ENCODE results near the gene ABHD1.

The ABHD1 gene

GRCh38 chr2:27145682-27146081, 22.1 kb downstream of the ABHD1 start (continued):
- TF ChIP-seq ZC3H10 (CRISPR knock-in tag; IDR thresholded peaks at IDR 0.05) (no peak), ZNF70 (CRISPR knock-in tag; IDR thresholded peaks at IDR 0.05) (no peak)

GRCh38 chr2:27147935-27148334, 24.3 kb downstream of the ABHD1 start:
- TF ChIP-seq ARNTL (CRISPR knock-in tag; IDR thresholded peaks at IDR 0.05; ENCODE audit: borderline replicate concordance, low read depth), result no peak
- no peak for ATAC-seq

- TF ChIP-seq ZNF70 (CRISPR knock-in tag; IDR thresholded peaks at IDR 0.05) (no peak), ZNF8 (CRISPR knock-in tag; IDR thresholded peaks at IDR 0.05) (no peak), ZNF565 (CRISPR knock-in tag; conservative IDR thresholded peaks at IDR 0.05; ENCODE audit: low read depth) (no peak), CSRNP3 (CRISPR knock-in tag; IDR thresholded peaks at IDR 0.05) (no peak), SNAI2 (CRISPR knock-in tag; IDR thresholded peaks at IDR 0.05) (no peak), BACH2 (CRISPR knock-in tag; IDR thresholded peaks at IDR 0.05; ENCODE audit: borderline replicate concordance) (no peak), ISL1 (CRISPR knock-in tag; IDR thresholded peaks at IDR 0.05) (no peak), ZFP3 (CRISPR knock-in tag; IDR thresholded peaks at IDR 0.05) (no peak), PPARA (CRISPR knock-in tag; IDR thresholded peaks at IDR 0.05; ENCODE audit: borderline replicate concordance) (no peak), TSHZ2 (CRISPR knock-in tag; IDR thresholded peaks at IDR 0.05) (no peak), ZC3H10 (CRISPR knock-in tag; IDR thresholded peaks at IDR 0.05) (no peak), ARNTL (CRISPR knock-in tag; IDR thresholded peaks at IDR 0.05; ENCODE audit: borderline replicate concordance, low read depth) (no peak), OSR1 (CRISPR knock-in tag; IDR thresholded peaks at IDR 0.05) (no peak), PATZ1 (CRISPR knock-in tag; IDR thresholded peaks at IDR 0.05; ENCODE audit: borderline replicate concordance) (no peak), ESRRG (CRISPR knock-in tag; IDR thresholded peaks at IDR 0.05) (no peak)
- ATAC-seq, result no peak
Measured at GRCh38 chr2:27148801-27149439, 25.3 kb downstream of the ABHD1 start, which contains the start of gene TCF23. Gene TCF23, plus strand, starts transcription at chr2:27149004. Its CDS starts 130 bp downstream, at chr2:27149134.

- no peak; the same call in 2 of the 3 replicates for ATAC-seq
- no peak for TF ChIP-seq RARB (CRISPR knock-in tag; IDR thresholded peaks at IDR 0.05)
- TF ChIP-seq ESRRG (CRISPR knock-in tag; IDR thresholded peaks at IDR 0.05), result no peak
- no peak for TF ChIP-seq ZFP3 (CRISPR knock-in tag; IDR thresholded peaks at IDR 0.05)
- TF ChIP-seq CSDC2 (CRISPR knock-in tag; IDR thresholded peaks at IDR 0.05), result no peak
Measured at GRCh38 chr2:27149570-27150405, 26.2 kb downstream of the ABHD1 start.

- ATAC-seq, result no peak
- TF ChIP-seq OSR1 (CRISPR knock-in tag; IDR thresholded peaks at IDR 0.05) (no peak), ZNF70 (CRISPR knock-in tag; IDR thresholded peaks at IDR 0.05) (no peak), TOX (CRISPR knock-in tag; IDR thresholded peaks at IDR 0.05; ENCODE audit: borderline replicate concordance) (no peak), RARB (CRISPR knock-in tag; IDR thresholded peaks at IDR 0.05) (no peak), ZFP30 (CRISPR knock-in tag; IDR thresholded peaks at IDR 0.05) (no peak), ZNF565 (CRISPR knock-in tag; conservative IDR thresholded peaks at IDR 0.05; ENCODE audit: low read depth) (no peak), ZFP3 (CRISPR knock-in tag; IDR thresholded peaks at IDR 0.05) (no peak), PATZ1 (CRISPR knock-in tag; IDR thresholded peaks at IDR 0.05; ENCODE audit: borderline replicate concordance) (no peak), SNAI2 (CRISPR knock-in tag; IDR thresholded peaks at IDR 0.05) (no peak), ESRRG (CRISPR knock-in tag; IDR thresholded peaks at IDR 0.05) (no peak), GLIS3 (CRISPR knock-in tag; IDR thresholded peaks at IDR 0.05) (no peak), ZNF8 (CRISPR knock-in tag; IDR thresholded peaks at IDR 0.05) (no peak), TSHZ2 (CRISPR knock-in tag; IDR thresholded peaks at IDR 0.05) (no peak), ZC3H10 (CRISPR knock-in tag; IDR thresholded peaks at IDR 0.05) (no peak), BACH2 (CRISPR knock-in tag; IDR thresholded peaks at IDR 0.05; ENCODE audit: borderline replicate concordance) (no peak)
Measured at GRCh38 chr2:27150639-27151230, 27.1 kb downstream of the ABHD1 start.
